ENCODE data around the gene TSSC4.

The TSSC4 gene

DNA sequence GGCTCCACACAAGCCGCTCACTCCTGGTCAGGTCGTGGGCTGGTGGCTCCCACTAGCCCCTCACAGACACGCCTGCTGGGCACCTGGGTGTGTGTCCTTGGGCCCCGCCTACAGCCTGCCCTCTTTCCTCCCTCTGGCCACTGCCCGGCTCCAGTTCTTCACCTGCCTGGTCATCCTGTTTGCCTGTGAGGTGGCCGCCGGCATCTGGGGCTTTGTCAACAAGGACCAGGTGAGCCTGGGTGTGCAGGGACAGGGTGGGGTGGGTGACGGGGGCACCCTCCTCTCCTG is 5.8 kb upstream of the TSSC4 start:
- Histone ChIP-seq H3K27ac (no peak overlapping the region), H3K4me3 (ENCODE audit: low read depth, low read length) (no peak overlapping the region), H3K4me2 (ENCODE audit: low read length) (no peak overlapping the region), H3K9ac (no peak overlapping the region), H3K79me2 (no peaks in the 10 kb centered on the region), H2AFZ (no peak overlapping the region), H3K9me3 (ENCODE audit: control insufficient read depth, low read length) (no peaks in the 10 kb centered on the region), H3K36me3 (ENCODE audit: control insufficient read depth, insufficient read depth, low read length) (no peaks in the 10 kb centered on the region), H3K4me1 (peaks cover 5% of the 10 kb centered on the region), H3K27me3 (ENCODE audit: control insufficient read depth, insufficient read depth, low read length) (no peaks in the 10 kb centered on the region)
- TF ChIP-seq, protein P1, sequence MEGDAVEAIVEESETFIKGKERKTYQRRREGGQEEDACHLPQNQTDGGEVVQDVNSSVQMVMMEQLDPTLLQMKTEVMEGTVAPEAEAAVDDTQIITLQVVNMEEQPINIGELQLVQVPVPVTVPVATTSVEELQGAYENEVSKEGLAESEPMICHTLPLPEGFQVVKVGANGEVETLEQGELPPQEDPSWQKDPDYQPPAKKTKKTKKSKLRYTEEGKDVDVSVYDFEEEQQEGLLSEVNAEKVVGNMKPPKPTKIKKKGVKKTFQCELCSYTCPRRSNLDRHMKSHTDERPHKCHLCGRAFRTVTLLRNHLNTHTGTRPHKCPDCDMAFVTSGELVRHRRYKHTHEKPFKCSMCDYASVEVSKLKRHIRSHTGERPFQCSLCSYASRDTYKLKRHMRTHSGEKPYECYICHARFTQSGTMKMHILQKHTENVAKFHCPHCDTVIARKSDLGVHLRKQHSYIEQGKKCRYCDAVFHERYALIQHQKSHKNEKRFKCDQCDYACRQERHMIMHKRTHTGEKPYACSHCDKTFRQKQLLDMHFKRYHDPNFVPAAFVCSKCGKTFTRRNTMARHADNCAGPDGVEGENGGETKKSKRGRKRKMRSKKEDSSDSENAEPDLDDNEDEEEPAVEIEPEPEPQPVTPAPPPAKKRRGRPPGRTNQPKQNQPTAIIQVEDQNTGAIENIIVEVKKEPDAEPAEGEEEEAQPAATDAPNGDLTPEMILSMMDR (IDR thresholded peaks at IDR 0.05), result no peak

DNA sequence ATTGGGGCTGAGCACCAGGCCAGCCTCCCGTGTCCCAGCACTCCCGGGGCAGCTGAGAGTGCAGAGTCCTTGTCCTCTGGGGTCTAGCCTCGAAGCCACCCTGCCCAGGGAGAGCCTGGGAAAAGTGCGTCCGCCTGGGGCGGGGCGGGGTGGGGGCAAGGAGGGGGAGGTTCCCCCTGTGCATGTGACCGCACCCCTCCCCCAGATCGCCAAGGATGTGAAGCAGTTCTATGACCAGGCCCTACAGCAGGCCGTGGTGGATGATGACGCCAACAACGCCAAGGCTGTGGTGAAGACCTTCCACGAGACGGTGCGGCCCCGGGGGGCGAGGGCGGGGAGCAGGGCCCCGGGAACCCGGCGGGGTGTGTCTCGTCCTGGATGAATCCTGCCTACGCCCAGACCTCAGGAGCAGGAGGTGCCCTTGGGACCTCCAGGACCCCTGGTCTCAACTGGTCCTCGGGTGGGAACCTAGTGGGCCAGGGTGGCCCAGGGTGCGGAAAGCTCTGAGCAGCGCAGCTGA is 5.3 kb upstream of the TSSC4 start:
- no peaks in the 10 kb centered on the region for H3K36me3 ChIP-seq (ENCODE audit: control insufficient read depth, insufficient read depth, low read length)
- no peak overlapping the region for H3K4me3 ChIP-seq (ENCODE audit: low read depth, low read length)
- no peak overlapping the region for H3K4me2 ChIP-seq (ENCODE audit: low read length)
- no peak overlapping the region for H2AFZ ChIP-seq
- H3K27ac ChIP-seq, result no peak overlapping the region
- H3K79me2 ChIP-seq, result no peaks in the 10 kb centered on the region
- H3K27me3 ChIP-seq (ENCODE audit: control insufficient read depth, insufficient read depth, low read length), result no peaks in the 10 kb centered on the region
- peaks cover 5% of the 10 kb centered on the region for H3K4me1 ChIP-seq
- H3K9ac ChIP-seq, result no peak overlapping the region
- no peaks in the 10 kb centered on the region for H3K9me3 ChIP-seq (ENCODE audit: control insufficient read depth, low read length)
- TF ChIP-seq, protein P1 (IDR thresholded peaks at IDR 0.05), result no peak

DNA sequence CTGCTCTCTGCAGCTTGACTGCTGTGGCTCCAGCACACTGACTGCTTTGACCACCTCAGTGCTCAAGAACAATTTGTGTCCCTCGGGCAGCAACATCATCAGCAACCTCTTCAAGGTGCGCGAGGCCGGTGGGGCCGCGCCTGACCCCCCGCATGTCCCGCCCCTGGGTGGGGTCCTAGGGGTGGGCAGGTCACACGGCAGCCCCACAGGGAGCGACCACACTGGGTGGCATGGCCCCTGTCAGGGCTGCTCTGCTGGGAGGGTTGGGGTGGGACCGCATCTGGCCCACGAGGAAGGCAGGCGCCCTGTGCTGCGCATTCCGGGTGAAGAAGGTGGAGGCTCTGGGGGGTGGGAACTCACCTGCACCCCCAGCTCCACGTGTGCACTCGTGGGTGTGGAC is 4.7 kb upstream of the TSSC4 start:
- H3K36me3 ChIP-seq (ENCODE audit: control insufficient read depth, insufficient read depth, low read length), result no peaks in the 10 kb centered on the region
- H3K9me3 ChIP-seq (ENCODE audit: control insufficient read depth, low read length), result no peaks in the 10 kb centered on the region
- no peak overlapping the region for H3K4me3 ChIP-seq (ENCODE audit: low read depth, low read length)
- no peak overlapping the region for H3K27ac ChIP-seq
- no peaks in the 10 kb centered on the region for H3K27me3 ChIP-seq (ENCODE audit: control insufficient read depth, insufficient read depth, low read length)
- peaks cover 5% of the 10 kb centered on the region for H3K4me1 ChIP-seq
- TF ChIP-seq, protein P1 (IDR thresholded peaks at IDR 0.05), result no peak
- no peak overlapping the region for H3K9ac ChIP-seq
- H2AFZ ChIP-seq, result no peak overlapping the region
- no peaks in the 10 kb centered on the region for H3K79me2 ChIP-seq
- no peak overlapping the region for H3K4me2 ChIP-seq (ENCODE audit: low read length)

DNA sequence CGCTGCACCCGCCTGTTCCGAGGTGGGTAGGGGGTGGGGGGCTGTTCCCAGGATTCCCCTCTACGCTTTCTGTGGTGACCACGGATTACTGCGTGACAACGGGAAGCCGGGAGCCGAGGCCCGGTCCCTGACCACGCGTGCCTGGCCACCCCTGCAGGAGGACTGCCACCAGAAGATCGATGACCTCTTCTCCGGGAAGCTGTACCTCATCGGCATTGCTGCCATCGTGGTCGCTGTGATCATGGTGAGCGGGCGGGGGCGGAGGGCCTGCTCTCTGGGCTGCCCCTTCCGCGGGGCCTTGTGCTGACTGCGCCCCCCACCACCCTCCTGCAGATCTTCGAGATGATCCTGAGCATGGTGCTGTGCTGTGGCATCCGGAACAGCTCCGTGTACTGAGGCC is 4.1 kb upstream of the TSSC4 start:
- Histone ChIP-seq H3K79me2 (peaks cover 3% of the 10 kb centered on the region), H3K27ac (no peak overlapping the region)

DNA sequence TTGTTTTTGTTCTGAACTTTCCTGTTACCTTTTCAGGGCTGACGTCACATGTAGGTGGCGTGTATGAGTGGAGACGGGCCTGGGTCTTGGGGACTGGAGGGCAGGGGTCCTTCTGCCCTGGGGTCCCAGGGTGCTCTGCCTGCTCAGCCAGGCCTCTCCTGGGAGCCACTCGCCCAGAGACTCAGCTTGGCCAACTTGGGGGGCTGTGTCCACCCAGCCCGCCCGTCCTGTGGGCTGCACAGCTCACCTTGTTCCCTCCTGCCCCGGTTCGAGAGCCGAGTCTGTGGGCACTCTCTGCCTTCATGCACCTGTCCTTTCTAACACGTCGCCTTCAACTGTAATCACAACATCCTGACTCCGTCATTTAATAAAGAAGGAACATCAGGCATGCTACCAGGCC is 3.5 kb upstream of the TSSC4 start:
- no peaks in the 10 kb centered on the region for H3K36me3 ChIP-seq (ENCODE audit: control insufficient read depth, insufficient read depth, low read length)

More for the DNA sequence above, 4.1 kb upstream of the TSSC4 start:
- Histone ChIP-seq H3K4me1 (peaks cover 5% of the 10 kb centered on the region), H3K4me2 (ENCODE audit: low read length) (no peak overlapping the region), H3K9ac (no peak overlapping the region), H3K9me3 (ENCODE audit: control insufficient read depth, low read length) (no peaks in the 10 kb centered on the region), H2AFZ (no peak overlapping the region), H3K4me3 (ENCODE audit: low read depth, low read length) (no peak overlapping the region), H3K36me3 (ENCODE audit: control insufficient read depth, insufficient read depth, low read length) (no peaks in the 10 kb centered on the region), H3K27me3 (ENCODE audit: control insufficient read depth, insufficient read depth, low read length) (no peaks in the 10 kb centered on the region)
- TF ChIP-seq, protein P1 (IDR thresholded peaks at IDR 0.05), result no peak

More for the DNA sequence above, 3.5 kb upstream of the TSSC4 start:
- TF ChIP-seq, protein P1 (IDR thresholded peaks at IDR 0.05), result no peak
- H3K9ac ChIP-seq, result no peak overlapping the region
- no peaks in the 10 kb centered on the region for H3K27me3 ChIP-seq (ENCODE audit: control insufficient read depth, insufficient read depth, low read length)
- no peak overlapping the region for H3K4me2 ChIP-seq (ENCODE audit: low read length)
- peaks cover 5% of the 10 kb centered on the region for H3K4me1 ChIP-seq
- no peak overlapping the region for H3K27ac ChIP-seq
- H3K9me3 ChIP-seq (ENCODE audit: control insufficient read depth, low read length), result no peaks in the 10 kb centered on the region
- no peak overlapping the region for H2AFZ ChIP-seq
- H3K4me3 ChIP-seq (ENCODE audit: low read depth, low read length), result no peak overlapping the region
- peaks cover 5% of the 10 kb centered on the region for H3K79me2 ChIP-seq

Data from parathyroid adenoma (tissue), 2 donors.